Measurements from ENCODE around the gene TCEA2. TPM values are rescaled to one million over a fixed set of nuclear protein-coding genes. Genes with fewer than 3 reads are reported as not detected.

The TCEA2 gene
- total and polyA plus RNA-seq, 2 of the 13 experiments (the other 11 are each of a cell fraction or from before 2014, with no cell fraction given): 28.1 to 33.7 TPM

GRCh38 chr20:64024141-64024990 is 38.6 kb upstream of the TCEA2 start (continued):
- TF ChIP-seq KIAA2018 (CRISPR knock-in tag; IDR thresholded peaks at IDR 0.05; ENCODE audit: borderline replicate concordance) (no peak), PHF21A (CRISPR knock-in tag; IDR thresholded peaks at IDR 0.05) (peak; percentile 98), ZNF17 (CRISPR knock-in tag; IDR thresholded peaks at IDR 0.05) (no peak), ZBTB4 (CRISPR knock-in tag; IDR thresholded peaks at IDR 0.05; ENCODE audit: borderline replicate concordance) (no peak), ZNF274 (CRISPR knock-in tag; IDR thresholded peaks at IDR 0.05) (peak; percentile 98), ZC3H4 (CRISPR knock-in tag; IDR thresholded peaks at IDR 0.05; ENCODE audit: borderline replicate concordance) (no peak), HBP1 (CRISPR knock-in tag; IDR thresholded peaks at IDR 0.05; ENCODE audit: low read depth) (peak; percentile 44; the same call in 1 of the 2 replicates), MIXL1 (CRISPR knock-in tag; IDR thresholded peaks at IDR 0.05) (peak; percentile 71), RERE (CRISPR knock-in tag; IDR thresholded peaks at IDR 0.05; ENCODE audit: low read depth) (peak; percentile 43; the same call in 1 of the 2 replicates)
